Measurements from ENCODE around the gene CRY2. TPM values are rescaled to one million over a fixed set of nuclear protein-coding genes. Genes with fewer than 3 reads are reported as not detected.

Gene CRY2
- total and polyA plus RNA-seq, 10 of the 15 experiments (the other 5 are each of a cell fraction or from before 2014, with no cell fraction given), result 1.2 to 14.7 (median 8.1) TPM

DNA sequence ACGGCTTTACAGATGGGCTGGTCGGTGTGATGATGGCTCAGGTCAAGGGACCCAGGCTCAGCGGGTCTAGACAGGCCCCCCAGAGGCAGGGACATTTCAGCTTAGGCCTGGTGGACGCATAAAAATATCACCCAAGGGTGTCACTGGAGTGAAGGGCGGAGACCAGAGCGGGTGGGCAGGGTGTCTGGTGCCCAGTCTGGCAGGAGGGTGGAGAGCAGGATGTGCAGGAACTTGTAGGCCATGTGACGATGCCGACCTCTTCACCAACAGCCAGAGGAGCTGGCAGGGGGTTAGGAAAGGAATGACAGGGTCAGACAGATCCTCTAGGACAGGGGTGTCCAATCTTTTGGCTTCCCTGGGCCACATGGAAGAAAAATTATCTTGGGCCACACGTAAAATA, 42.7 kb downstream of the CRY2 start (continued):
- no peak for TF ChIP-seq YBX1 (IDR thresholded peaks at IDR 0.05)
- TF ChIP-seq, protein P1, sequence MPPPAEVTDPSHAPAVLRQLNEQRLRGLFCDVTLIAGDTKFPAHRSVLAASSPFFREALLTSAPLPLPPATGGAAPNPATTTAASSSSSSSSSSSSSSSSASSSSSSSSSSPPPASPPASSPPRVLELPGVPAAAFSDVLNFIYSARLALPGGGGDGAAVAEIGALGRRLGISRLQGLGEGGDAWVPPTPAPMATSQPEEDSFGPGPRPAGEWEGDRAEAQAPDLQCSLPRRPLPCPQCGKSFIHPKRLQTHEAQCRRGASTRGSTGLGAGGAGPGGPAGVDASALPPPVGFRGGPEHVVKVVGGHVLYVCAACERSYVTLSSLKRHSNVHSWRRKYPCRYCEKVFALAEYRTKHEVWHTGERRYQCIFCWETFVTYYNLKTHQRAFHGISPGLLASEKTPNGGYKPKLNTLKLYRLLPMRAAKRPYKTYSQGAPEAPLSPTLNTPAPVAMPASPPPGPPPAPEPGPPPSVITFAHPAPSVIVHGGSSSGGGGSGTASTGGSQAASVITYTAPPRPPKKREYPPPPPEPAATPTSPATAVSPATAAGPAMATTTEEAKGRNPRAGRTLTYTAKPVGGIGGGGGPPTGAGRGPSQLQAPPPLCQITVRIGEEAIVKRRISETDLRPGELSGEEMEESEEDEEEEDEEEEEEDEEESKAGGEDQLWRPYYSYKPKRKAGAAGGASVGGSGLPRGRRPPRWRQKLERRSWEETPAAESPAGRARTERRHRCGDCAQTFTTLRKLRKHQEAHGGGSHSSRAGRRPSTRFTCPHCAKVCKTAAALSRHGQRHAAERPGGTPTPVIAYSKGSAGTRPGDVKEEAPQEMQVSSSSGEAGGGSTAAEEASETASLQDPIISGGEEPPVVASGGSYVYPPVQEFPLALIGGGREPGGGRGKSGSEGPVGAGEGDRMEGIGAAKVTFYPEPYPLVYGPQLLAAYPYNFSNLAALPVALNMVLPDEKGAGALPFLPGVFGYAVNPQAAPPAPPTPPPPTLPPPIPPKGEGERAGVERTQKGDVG (CRISPR knock-in tag; IDR thresholded peaks at IDR 0.05), result no peak
- no peak for TF ChIP-seq MEF2A (IDR thresholded peaks at IDR 0.05; ENCODE audit: insufficient read depth, low read depth, low read length)
- TF ChIP-seq SMC3 (IDR thresholded peaks at IDR 0.05; ENCODE audit: borderline replicate concordance, low read length), result no peak
- TF ChIP-seq ASH2L (IDR thresholded peaks at IDR 0.05; ENCODE audit: borderline replicate concordance, low read depth), result no peak

DNA sequence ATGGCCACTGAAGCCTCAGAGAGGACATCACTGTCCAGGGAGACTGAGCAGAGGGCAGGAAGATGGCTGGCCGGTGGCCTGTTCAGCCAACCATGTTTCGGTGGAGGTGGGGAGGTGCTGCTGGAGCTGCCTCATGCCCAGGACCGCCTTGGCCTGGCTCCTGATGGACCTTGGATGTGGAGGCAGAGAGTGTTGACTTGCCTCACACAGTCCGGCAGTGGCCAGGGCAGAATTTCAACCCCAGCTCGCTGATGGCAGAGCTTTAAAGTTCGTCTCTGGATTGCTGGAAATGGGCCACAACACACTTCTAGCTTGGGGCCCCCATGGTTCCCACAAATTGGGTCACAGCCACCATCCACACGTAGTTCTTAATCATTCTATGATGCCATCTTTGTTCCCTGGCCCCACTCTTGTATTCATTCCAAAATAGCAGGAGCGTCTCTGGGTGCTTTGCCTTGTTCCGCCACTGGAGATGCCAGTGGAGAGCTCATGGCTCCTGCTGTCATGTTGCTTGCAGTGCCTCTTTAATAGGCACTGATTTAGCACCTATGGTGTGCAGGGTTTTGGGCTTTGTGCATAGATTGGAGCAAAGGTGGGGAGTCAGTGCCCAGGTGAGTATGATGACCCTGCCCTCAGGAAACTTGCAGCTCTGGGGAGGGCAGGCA, 43.7 kb downstream of the CRY2 start:
- Histone ChIP-seq H3K36me3 (ENCODE audit: control insufficient read depth in 2 of 2, insufficient read depth in 2 of 2, low read length in 1 of 2) (no peaks in the 10 kb centered on the region), H3K4me3 (no peak overlapping the region), H3K4me1 (ENCODE audit: control insufficient read depth, insufficient read depth, low read length) (no peaks in the 10 kb centered on the region), H3K9ac (ENCODE audit: control insufficient read depth, insufficient read depth, low read length) (no peak overlapping the region), H3K79me2 (ENCODE audit: control insufficient read depth, insufficient read depth, low read length) (no peaks in the 10 kb centered on the region), H2AFZ (ENCODE audit: control insufficient read depth, low read depth, low read length) (no peak overlapping the region), H4K20me1 (ENCODE audit: control insufficient read depth, insufficient read depth) (peaks cover 3% of the 10 kb centered on the region), H3K9me3 (replicated peaks; ENCODE audit: control insufficient read depth, insufficient read depth, low read length) (no peaks in the 10 kb centered on the region), H3K27me3 (replicated peaks in 1 of 2; ENCODE audit: control insufficient read depth in 2 of 2, insufficient read depth in 2 of 2, low read length in 1 of 2) (no peaks in the 10 kb centered on the region; a peak in 1 of 4 replicates), H3K27ac (ENCODE audit: control insufficient read depth, insufficient read depth) (no peak overlapping the region), H3K4me2 (ENCODE audit: control insufficient read depth, insufficient read depth) (no peak overlapping the region)
- WGBS (ENCODE audit: insufficient coverage, insufficient replicate concordance, low lambda C conversion rate, missing lambda C conversion rate), result 39% methylated on average over 9 of the region's 9 CpGs
- ChIA-PET CTCF (no interaction called here), SMC1A (ENCODE audit: uncharacterized antibody, unreplicated experiment) (no interaction called here), POLR2A (interaction anchor here (0.5 kb wide), 1 partner anchor 111 kb away, joined by 3 read pairs; no protein-coding TSS in a partner anchor), RAD21 (ENCODE audit: unreplicated experiment) (no interaction called here)
- FAIRE-seq, result no peak
- no peak for DNase-seq (ENCODE audit: low read depth, low spot score)
- BruUV-seq (replicated peaks), result no TSS peak
- in situ Hi-C loops (cut with MboI), result no loop called here
- ATAC-seq, result no peak
- TF ChIP-seq, protein P2, sequence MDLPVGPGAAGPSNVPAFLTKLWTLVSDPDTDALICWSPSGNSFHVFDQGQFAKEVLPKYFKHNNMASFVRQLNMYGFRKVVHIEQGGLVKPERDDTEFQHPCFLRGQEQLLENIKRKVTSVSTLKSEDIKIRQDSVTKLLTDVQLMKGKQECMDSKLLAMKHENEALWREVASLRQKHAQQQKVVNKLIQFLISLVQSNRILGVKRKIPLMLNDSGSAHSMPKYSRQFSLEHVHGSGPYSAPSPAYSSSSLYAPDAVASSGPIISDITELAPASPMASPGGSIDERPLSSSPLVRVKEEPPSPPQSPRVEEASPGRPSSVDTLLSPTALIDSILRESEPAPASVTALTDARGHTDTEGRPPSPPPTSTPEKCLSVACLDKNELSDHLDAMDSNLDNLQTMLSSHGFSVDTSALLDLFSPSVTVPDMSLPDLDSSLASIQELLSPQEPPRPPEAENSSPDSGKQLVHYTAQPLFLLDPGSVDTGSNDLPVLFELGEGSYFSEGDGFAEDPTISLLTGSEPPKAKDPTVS (IDR thresholded peaks at IDR 0.05; ENCODE audit: low read depth, low read length), result no peak
- no peak for TF ChIP-seq ZNF622 (IDR thresholded peaks at IDR 0.05)
- TF ChIP-seq FOXM1 (IDR thresholded peaks at IDR 0.05; ENCODE audit: low read depth, low read length), result no peak
- TF ChIP-seq, protein P3, sequence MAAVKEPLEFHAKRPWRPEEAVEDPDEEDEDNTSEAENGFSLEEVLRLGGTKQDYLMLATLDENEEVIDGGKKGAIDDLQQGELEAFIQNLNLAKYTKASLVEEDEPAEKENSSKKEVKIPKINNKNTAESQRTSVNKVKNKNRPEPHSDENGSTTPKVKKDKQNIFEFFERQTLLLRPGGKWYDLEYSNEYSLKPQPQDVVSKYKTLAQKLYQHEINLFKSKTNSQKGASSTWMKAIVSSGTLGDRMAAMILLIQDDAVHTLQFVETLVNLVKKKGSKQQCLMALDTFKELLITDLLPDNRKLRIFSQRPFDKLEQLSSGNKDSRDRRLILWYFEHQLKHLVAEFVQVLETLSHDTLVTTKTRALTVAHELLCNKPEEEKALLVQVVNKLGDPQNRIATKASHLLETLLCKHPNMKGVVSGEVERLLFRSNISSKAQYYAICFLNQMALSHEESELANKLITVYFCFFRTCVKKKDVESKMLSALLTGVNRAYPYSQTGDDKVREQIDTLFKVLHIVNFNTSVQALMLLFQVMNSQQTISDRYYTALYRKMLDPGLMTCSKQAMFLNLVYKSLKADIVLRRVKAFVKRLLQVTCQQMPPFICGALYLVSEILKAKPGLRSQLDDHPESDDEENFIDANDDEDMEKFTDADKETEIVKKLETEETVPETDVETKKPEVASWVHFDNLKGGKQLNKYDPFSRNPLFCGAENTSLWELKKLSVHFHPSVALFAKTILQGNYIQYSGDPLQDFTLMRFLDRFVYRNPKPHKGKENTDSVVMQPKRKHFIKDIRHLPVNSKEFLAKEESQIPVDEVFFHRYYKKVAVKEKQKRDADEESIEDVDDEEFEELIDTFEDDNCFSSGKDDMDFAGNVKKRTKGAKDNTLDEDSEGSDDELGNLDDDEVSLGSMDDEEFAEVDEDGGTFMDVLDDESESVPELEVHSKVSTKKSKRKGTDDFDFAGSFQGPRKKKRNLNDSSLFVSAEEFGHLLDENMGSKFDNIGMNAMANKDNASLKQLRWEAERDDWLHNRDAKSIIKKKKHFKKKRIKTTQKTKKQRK (IDR thresholded peaks at IDR 0.05; ENCODE audit: low read depth, low read length), result no peak
- no peak for TF ChIP-seq GATAD2B (conservative IDR thresholded peaks at IDR 0.05; ENCODE audit: low read depth)
- intact Hi-C loops (cut with micrococcal nuclease; ENCODE audit: unreplicated experiment), result no loop called here

Data from GM12878 (cell line).